Measurements from ENCODE around the gene EFEMP2.

- TF ChIP-seq CTCF (IDR thresholded peaks at IDR 0.05) (no peak), POLR2A (IDR thresholded peaks at IDR 0.05) (no peak)
Observed at GRCh38 chr11:65854161-65854592, 18.4 kb downstream of the EFEMP2 start.
